GM20000 (cell line): ENCODE data around the gene ZNF414.
"Not testable (repeated sequence)": the region's sequence is repeated elsewhere in the genome, so short reads cannot be mapped to it uniquely, and the experiment has no call there.

Experiments
- DNase-seq: peaks from one replicate; pipeline ENCODE4 v3.0.0; 2012; ENCODE audit warnings: low spot score
- TF ChIP-seq, protein P1 (sequence below): IDR thresholded peaks from 2 replicates; pipeline ENCODE4 v1.5.1; 2012; ENCODE audit warnings: mild to moderate bottlenecking, control low read depth; ENCODE audit errors: extremely low read depth, missing control alignments

ZNF414 gene

DNA sequence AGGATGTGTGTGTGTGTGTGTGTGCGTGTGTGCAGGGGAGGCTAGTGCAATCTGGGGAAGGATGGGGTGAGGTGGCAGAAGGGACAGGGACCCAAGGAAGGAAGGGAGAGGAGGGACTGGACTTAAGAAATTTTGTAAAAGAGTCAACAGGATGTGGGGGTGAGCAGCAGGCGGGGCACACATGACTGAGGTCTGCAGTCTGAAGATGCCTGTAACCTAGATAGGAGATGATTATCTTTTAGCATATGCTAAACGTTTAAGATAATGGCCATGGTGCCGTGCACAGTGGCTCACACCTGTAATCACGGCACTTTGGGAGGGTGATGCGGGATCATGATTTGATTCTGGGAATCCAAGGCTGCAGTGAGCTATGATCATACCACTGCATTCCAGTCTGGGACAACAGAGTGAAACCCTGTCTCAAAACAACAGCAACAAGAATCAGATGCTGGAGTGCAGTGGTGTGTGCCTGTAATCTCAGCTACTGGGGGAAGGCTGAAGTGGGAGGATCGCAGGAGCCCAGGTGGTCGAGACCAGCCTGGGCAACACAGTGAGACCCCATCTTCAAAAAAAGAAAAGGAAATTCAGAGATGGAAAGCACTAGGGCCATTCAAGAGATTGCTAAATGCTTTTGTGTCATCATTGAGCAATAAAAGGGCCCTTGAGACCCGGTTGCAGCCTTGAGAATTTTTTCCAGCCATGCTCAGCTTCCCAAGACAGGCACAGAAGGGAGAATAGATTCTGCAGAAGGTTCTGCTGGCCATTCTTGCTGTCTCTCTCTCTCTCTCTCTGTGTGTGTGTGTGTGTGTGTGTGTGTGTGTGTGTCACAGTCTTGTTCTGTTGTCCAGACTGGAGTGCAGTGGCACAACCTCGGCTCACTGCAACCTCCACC lies 3.8 kb upstream of the ZNF414 start:
- no peak for DNase-seq
- TF ChIP-seq, protein P1, sequence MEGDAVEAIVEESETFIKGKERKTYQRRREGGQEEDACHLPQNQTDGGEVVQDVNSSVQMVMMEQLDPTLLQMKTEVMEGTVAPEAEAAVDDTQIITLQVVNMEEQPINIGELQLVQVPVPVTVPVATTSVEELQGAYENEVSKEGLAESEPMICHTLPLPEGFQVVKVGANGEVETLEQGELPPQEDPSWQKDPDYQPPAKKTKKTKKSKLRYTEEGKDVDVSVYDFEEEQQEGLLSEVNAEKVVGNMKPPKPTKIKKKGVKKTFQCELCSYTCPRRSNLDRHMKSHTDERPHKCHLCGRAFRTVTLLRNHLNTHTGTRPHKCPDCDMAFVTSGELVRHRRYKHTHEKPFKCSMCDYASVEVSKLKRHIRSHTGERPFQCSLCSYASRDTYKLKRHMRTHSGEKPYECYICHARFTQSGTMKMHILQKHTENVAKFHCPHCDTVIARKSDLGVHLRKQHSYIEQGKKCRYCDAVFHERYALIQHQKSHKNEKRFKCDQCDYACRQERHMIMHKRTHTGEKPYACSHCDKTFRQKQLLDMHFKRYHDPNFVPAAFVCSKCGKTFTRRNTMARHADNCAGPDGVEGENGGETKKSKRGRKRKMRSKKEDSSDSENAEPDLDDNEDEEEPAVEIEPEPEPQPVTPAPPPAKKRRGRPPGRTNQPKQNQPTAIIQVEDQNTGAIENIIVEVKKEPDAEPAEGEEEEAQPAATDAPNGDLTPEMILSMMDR, result no peak

DNA sequence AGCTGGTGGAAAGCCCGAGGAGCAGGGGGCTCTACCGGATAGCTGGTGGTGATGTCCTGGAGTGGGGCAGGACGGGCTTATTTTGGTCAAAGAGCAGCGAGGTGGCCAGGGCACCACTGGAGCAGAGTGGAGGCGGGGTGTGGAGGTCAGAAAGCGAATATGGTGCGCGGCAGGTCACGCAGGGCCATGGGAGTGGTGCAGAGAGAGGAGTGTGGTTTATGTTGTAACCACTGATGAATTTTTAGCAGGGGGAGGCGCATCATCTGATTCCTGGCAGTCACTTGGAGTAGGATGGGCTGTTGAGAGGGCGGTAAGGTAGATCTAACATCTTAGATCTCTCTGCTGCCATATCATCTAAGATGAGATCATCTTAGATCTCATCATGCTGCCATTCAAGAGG lies 1.4 kb upstream of the ZNF414 start:
- TF ChIP-seq, protein P1, result no peak
- no peak for DNase-seq

DNA sequence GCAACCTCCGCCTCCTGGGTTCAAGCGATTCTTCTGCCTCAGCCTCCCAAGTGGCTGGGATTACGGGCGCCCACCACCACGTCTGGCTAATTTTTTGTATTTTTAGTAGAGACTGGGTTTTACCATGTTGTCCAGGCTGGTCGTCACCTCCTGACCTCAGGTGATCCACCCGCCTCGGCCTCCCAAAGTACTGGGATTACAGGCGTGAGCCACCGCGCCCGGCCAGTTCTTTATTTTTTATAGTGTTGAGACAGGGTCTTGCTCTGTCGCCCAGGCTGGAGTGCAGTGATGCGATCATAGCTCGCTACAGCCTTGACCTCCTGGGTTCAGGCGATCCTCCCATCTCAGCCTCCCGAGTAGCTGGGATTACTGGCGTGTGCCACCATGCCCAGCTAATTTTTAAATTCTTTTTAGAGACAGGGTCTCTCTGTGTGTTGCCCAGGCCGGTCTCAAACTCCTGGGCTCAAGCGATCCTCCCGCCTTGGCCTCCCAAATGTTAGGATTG lies 590 bp upstream of the ZNF414 start:
- not testable (repeated sequence) for DNase-seq

DNA sequence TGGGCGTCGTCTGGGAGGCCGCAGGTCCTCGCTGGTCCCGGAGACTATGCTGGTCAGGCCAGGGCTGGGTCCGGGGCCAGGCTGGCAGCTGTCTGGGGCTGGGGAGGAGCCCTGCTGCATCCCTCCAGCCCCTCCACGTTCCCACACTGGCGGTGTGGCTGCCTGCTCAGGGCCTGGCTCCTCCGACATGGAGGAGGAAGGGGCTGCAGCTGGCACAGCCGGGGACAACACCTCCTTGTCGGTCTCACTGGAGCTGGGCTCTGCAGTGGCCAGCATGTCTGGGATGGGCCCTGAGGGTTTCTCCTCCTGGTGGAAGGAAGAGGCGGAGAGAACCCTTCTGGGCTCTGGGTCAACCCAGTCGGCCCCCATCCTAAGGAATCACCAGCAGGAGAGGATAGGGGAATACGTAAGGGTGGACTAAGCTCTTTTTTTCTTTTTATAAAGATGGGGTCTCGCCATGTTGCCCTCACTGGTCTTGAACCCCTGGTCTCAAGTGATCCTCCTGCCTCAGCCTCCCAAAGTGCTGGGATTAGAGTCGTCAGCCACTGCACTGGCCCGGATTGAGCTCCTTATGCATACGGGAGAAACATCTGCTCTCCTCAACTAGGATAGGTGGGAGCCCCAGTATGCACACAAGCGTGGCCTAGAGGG lies 806 bp downstream of the ZNF414 start:
- no peak for DNase-seq
- TF ChIP-seq, protein P1, result no peak

DNA sequence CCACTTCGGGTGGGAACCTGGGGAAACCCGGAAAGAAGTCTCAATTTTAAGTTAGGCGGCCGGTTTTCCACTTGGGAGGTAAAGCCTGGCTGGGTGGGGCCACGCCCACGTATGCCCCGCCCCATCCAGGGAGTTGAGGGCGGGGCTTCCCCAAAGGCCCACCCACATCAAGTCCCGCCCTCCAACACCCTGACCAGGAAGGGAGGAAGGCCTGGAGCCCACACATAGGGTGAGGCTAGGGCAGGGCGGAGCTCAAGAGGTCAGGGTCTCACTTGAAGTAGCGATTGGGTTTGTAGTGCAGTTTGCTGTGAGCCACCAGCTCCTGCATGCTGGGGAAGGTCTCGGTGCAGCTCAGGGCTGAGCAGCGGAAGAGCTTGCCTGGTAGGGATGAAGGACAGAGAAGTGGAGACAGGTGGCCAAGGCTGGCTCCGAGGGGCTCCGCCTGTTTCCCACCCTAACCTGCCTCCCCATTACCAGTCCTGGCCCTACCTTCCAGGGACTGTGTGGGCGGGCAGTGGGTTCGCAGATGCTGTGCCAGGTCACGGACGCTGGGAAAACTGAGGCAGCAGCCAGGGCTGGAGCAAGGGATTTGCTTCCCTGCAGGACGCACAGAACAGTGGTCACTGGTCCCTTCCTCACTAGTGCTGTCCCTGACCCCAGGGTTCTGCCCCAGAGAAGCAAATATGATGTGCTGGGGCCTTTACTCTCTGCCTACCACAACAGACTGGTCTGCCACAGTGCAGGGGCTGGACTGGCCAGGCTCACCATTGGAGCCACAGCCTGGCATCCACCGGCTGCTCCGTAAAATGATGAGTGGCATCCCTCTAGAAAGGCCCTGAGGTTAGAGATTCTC lies 1.6 kb downstream of the ZNF414 start:
- no peak for DNase-seq
- TF ChIP-seq, protein P1, result no peak

DNA sequence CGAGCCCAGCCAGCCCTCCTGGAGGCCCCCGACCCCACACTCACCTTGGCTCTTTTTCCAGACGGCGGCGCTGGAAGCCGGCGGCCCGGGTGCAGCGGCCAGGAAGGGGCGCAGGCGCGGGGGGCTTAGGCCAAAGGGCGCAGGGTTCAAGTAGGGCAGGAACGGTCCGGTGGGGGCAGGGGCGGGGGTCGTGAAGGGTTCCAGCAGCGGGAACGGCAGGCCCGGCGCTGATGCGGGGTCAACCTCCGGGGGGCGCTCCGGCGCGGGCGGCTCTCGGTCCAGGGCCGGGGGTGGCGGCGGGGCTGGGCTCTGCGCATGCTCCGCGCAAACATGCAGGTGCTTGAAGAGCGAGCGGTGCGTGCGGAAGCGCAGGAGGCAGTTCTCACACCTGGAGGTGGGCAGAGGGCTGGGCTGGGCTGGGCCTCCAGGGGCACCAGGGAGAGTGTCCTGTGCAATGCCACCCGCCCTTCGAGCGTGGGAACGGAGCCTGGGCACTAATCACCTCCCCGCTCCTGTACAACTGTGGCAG lies 2.3 kb downstream of the ZNF414 start:
- TF ChIP-seq, protein P1, result no peak
- no peak for DNase-seq

DNA sequence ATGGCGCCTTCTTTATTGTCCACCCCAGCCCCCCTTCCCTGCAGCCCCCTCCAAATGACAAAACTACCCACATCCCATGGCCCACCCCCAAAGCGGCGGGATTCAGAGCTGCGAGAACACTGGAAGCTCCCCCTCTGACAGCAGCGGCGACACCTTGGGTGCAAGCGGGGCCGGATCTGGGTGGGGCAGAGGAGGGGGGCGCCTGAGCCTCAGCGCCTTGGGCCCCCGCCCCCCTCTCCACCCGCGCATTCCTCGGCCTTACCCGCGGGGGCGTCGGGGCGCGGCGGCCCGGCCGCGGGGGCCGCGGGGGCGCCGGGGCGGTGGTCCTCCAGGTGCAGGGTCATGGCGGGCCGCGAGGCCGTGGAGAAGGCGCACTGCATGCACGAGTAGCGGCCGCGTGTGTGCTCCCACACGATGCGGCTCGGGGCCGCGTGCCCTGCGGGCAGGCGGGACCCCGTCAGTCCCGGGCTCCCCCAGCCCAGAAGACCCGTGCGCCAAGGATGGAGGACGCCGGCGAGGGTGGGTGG lies 3.3 kb downstream of the ZNF414 start:
- TF ChIP-seq, protein P1, result no peak
- no peak for DNase-seq
